GM19025 (cell line): ENCODE measurements around the gene CADPS2.

Source experiments
- ATAC-seq: cut with Tn5 transposase; IDR thresholded peaks from one replicate; pipeline ENCODE4 v1.9.1; 2021; ENCODE audit warnings: mild to moderate bottlenecking, low read depth, moderate library complexity; ENCODE audit not compliant: unreplicated experiment

Gene CADPS2

DNA sequence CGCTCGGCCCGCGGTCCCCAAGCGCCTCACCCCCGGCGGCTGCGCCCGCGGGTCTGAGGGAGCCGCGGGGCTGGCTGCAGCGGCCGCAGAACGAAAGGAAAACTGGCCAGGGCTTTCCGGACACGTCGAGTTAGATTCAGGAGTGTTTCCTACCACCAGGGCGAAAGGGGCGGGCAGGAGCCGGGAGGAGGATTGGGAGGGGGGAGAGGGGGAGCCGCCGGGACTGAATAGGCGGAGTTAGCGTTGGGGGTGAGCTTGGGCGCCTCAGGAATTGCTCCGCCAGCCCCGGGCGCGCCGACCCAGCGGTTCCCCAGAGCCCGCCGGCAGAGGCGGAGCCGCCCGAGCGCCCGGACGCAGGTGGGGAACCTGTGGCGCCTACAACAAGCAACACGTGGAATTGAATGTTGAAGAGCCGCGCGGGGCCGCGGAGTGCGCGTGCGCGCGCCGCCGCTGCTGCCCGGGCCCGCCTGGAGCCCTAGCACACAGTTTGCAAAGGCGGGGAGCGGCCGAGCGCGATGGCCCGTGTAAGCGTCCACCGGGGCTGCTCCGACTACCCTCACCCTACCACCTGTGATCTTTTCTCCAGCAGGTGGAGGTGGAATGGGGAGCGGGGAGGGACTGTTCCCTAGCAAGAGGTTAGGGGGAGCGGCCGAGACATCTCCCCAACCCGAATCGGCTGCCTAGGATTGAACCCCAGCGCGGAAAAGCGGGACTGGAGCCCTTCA, at the start of gene CADPS2:
Gene CADPS2, minus strand, starts transcription at position 104 of the 725 bp plus-strand sequence. CDS start 123 bp downstream, outside the sequence.
- peak; percentile 67 for ATAC-seq

DNA sequence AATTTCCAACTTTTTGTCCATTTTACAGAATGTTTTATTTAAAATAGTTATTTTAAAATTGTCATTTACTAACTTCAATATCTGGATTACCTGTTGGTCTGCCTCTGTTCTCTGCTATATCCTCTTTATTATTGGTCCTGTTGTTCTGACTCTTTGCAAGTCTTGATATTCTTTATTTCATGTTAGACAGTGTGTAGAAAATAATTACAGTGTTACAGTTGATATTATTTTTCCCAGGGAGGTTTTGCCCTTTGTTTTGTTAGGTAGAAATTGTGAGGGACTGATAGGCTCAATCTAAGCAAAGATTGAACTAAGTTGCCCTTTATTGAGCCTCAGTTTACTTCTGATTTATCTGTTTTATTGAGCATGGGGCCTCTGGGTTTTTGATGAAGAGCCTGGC, 49.4 kb upstream of the CADPS2 start:
- no peak for ATAC-seq

DNA sequence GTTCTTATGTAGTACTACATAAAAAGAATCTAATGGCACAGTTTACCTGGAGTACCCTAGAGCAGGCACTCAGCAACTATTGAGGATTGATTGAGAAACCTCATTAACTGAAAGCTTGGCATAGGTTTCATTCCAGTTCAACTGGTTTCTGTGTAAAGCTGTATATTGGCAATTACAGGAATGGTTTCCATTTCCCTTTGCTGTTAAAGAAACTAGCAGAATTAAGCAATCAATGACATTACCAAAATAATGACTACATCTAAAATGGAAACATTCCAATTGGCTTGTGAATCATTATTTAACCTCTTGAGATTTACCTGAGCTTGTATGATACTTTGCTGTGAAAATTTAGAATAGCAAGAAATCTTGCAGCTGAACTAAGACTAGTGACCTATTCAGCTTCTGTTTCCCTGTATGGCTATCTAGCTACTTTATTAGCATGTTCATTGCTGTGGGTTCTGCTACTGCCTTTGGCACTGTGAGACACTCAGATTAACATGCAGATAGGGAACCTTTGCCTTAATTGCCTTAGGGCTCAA, 33.5 kb upstream of the CADPS2 start:
- no peak for ATAC-seq

DNA sequence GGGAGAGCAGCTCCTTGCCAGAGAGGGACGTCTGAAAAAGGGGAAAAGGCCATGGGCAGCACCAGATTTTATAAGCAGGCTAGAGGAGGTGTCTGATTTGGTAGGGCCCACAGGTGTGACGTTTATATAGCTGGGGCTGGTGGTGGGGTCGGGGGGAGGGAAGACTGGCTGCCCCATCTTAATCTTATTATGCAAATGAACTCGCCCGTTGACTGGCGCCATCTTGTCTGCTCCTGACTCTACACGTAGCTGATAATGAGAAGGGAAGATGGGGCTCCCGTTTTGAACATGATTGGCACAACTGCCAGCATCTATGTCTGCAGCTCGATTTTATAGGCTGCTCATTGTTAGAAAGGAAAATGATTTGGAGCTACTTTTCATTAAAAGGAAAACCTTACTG, 28.6 kb upstream of the CADPS2 start:
- ATAC-seq: no peak

DNA sequence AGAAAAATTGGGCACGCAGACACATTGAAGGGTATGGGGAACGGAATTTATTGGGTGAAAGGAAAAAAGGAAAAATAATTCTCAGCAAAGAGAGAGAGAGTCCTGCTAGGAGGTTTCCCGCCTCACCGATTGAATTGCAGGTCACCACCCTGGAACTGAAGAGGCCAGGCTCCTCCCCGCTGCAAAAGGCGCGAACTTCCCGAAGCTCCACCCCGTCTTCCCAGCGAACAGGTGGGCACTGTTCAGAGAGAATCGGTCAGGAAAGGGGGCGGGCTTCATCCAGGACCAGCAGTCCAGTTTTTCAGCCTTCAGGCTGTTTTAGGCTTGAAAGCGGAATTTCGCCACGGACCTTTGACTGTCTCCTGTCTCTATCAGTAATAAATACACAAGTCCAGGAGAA, 27.3 kb upstream of the CADPS2 start:
- no peak for ATAC-seq

DNA sequence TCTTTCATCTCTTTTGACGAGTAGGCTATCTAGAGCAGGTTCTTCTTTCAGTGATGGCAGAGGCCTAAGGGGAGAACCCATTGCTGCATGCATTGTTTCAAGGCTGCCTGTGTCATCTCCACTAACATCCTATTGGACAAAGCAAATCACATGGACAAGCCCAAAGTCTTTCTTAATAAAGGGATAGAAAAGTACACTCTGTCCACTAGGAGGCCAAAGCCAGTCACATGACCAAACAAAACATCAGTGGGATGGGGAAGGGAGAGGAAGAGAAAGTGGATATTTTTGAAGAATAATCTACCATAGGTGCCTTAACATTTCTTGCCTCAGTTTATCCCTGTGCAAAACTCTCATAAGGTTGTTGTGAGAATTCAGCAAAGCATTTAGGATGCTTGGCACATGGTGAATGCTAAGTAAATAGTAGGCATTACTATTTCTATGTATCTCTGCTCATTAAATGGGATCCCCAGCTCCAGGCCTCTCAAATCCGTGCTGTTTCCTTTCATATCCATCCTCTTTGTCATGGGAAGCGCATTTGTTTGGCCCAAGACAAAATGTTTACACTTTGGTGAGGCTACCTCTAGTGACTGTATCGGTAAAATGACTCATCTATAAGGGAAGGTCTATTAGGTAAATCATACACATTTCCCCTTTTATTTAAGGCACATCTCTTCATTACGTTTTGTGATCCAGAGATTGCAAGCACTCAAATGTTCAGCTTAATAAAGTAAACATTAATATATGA, 16.7 kb upstream of the CADPS2 start:
- no peak for ATAC-seq

DNA sequence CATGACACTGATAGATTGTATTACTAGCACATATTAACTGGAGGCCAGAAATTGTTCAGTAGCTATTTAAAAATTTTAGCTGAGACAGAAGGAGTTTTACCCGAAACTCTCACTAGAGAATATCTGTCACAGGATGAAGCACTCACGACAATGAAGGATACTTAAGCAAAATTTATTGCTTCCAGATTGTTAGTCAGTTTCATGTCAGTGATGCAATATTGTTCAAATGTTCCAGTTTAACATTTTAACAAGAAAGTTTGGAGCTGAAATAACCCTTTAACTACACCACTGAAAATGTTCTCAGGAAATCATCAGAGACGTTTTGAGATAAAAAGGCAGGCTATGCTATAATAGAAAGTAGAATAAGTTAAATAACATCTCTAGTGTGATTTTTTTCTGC, 15.0 kb upstream of the CADPS2 start:
- ATAC-seq: no peak

DNA sequence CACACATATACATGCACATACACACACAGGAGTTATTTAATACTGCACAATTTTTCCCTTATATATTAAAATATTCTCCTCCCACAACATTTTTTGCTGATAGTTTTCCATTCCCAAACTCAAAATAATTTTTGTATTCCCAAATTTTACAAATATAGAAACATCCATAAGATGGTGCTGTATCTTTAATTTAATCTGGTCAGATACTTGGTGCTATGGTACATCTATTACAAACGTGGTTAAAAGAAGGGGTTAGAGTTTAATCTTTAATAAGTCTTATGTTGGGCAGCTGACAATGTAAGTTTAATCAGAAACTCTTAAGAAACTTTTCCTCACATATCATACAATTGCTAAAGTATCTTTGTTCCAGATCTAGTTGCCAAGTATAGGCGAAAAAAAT, 10.2 kb upstream of the CADPS2 start:
- no peak for ATAC-seq

DNA sequence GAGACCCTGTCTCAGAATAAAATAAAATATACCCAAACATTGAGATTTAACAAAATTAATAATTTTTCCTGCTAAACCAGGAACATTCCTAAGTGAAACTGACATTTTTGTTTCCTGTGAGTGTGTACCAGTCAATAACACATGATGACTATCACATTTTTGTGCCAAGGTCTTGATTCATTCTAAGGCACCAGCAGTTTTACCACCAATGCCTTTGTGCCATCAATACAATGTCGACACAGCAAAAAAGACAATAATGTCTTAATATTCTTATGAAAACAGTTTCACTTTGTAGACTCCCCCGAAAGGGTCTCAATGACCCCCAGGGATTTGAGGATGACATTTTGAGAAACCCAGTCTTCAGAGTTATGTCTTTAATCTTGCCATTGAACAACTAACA, 7.2 kb upstream of the CADPS2 start:
- ATAC-seq: no peak

DNA sequence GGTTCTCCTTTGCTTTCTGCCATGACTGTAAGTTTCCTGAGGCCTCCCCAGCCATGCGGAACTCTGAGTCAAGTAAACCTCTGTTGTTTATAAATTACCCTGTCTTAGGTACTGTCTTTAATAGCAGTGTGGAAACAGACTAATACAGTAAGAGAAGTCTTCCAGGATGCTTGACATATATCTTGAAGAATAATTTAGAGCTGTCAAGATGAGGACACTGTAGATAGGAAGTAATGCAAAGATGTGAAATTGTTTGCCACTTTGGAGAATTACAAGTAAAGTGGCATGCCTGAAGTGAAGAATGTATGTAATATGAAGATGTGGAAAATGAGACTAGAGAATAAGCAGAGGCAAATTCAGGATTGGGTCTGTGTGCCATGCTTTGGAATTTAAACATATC, 2.9 kb upstream of the CADPS2 start:
- no peak for ATAC-seq

DNA sequence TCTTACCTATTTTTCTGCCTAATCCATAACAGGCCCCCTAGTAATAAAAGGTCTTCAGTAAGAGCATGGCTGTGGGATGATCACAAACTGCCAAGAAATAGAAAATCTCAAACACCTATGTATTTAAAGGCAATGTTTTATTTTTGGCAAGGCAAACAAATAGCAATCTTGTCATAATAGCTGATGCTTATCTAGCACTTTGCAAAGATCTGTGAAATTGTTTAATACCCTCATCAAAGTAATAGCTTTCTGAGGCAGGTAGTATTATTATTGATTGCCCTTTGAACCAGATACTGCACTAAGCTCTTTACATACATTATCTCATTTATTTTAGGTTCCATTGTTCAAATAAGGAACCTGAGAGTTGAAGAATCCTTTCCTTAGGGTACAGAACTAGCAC, 1.6 kb upstream of the CADPS2 start:
- ATAC-seq: no peak

DNA sequence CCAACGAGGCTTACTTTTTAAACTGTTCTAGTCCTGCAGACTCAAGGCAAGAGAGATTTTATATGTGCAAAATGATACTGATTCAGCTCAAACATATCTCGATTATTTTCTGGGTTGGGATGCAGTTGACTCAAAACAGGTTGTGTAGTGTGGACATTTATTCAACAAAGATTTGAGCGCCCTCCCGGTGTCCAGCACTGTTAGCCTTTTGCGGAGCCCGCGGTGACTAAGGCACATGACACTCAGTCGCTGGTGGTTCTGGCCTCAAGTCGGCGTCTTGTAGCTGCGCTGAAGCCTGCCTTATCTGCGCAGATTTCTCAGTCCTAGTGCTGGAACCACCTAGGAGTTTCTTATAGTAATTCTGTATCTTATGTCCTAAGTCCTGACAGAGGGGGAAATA, 938 bp upstream of the CADPS2 start:
- ATAC-seq: no peak

DNA sequence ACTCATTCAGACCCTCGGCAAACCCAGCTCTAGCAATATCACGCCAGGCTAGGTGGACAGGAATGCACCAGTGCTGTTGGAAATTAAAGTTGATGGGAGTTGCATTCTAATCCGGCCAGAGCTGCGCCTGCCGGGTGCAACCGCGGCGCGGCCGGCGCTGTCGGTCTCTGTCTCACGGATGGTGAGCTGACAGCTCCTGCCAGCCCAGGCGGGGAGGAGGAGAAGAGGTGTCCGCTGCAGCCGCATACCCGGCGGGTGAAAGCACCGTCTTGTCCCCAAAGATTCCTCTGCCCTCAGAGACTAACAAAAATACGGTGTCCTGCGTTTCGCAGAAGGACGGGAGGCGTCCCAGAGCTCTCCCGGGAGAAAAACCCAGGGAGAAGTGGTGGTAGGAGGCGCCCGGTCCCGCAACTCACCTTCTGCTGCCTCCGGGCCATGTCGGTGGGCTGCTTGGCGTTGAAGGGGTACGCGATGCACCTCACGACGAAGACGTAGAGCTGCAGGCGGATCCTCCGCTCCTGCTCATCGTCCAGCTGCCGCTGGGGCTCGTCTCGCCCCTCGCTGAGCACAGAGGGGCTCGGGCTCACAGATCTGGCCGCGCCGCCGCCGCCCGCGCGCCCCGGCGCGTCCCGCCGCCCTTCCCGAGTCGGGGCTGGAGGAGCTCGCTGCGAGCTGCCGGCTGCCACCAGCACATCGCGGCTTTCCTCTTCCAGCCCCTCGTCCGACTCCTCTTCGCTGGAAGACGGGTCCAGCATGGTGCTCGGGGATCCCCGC, 490 bp downstream of the CADPS2 start:
- ATAC-seq: peak; percentile 30

DNA sequence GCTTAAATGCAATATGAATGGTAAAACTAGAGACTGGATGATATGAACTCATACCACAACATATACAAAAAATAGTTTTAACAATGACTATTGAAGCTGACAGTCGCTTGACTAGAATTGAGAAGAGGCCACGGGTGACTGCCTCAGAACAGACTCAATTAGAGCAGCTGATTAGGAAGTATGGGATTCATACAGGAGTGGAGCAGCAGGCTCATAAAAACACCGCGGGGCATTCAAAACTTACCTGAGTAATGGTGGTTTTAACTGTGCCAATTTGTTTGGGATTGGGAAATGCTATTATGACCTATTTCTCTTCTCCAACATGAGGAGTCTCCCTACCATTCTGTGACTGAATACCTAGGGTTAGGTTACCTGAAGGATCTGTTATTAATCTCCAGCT, 2.1 kb downstream of the CADPS2 start:
- no peak for ATAC-seq

DNA sequence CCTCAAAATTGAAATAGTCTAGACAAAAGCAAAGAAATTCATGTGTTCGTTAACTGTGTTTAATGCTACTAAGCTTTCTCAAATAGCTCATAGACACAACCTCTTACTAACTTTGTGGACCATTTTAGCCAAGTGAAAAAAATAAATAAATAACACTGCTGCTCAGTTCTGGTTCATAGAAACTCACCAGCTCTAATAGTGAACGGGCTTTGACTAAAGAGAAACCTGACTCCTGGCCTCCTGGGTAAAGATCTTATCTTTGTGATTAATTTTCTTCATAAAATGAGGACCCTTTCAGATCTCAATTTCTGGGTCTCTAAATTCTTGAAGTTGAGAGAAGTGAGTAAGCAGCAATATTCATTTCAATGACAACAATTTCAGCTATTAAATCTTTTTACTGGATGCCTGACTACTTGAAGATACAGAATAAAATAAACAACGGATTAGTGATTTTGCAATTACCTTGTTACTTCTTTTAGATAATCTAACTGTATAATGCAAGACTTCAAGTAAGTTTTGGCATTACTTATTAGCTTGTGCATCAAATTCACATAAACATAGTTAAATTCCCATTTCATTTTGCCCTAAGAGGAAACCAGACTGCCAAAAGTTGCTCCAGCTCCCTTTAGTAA, 3.1 kb downstream of the CADPS2 start:
- ATAC-seq: no peak

DNA sequence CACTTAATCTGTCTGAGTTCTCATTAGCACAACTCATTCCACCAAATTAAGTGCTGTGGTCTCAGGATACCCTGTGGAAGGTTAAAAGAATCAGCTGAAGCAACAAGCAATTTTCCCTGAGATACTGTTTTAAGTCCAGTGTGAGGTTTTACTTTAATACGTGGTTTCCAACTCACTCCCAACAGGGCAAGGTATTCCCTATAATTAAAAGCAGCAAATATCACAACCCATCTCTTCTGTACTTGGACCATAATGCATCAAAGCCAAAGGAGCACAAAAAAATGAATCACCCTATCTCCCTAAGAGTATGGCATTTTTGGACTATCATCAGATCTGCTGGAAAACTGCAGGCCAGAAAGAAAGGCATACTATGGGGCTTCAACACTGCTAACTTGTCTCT, 4.9 kb downstream of the CADPS2 start:
- ATAC-seq: no peak

DNA sequence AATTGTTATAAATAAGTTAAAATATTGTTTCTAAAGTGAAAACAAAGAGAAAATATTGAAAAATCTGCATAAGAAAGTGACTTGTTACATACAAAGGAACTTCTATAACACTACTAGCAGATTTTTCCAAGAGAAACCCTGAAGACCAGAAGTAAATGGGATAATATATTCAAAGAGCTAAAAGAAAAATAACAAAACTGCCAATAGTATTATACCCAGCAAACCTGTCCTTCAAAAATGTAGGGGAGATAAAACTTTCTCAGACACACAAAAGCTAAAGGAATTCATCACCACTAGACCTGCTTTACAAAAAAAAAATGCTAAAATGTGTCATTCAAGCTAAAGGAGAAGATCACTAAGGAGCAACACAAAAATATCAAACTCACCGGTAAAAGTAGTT, 17.0 kb downstream of the CADPS2 start:
- ATAC-seq: no peak

DNA sequence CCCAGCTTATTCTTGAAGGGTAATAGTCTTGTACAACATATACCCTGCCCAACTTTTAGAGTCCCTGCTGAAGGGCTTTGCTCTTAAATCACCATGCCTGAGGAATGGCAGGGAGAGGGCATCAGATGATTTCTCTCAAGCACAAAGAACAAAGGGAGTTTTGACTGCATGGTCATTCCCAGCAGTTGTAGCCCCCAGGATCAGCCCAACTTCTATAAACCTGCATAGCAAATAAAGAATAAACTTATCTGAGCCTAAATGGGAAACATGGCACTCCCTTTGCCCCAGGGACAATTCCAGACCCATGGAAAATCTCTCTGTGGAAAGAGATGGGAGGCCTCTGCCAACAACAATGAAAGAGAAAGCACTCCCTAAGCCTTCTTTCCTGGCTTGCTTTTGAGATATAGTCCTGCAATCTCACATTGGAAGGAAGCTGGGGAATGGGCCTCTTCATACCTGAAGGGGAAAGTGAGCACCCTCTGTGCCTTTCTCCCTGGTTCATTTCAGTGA, 18.7 kb downstream of the CADPS2 start:
- no peak for ATAC-seq

DNA sequence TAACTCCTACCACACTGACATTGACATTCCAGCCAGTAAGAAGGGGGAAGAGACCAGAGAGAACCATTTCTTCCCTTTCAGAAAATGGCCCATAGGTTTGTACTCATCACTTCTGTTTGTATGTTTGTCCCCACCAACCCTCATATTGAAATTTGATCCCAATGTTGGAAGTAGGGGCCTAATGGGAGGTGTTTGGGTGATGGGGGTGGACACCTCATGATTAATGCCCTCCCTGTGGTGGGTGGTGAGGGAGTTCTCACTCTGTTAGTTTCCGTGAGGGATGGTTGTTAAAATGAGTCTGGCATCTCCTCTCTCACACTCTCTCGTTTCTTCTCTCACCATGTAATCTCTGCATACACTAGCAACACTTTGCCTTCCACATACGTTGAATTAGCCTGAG, 21.4 kb downstream of the CADPS2 start:
- ATAC-seq: no peak

DNA sequence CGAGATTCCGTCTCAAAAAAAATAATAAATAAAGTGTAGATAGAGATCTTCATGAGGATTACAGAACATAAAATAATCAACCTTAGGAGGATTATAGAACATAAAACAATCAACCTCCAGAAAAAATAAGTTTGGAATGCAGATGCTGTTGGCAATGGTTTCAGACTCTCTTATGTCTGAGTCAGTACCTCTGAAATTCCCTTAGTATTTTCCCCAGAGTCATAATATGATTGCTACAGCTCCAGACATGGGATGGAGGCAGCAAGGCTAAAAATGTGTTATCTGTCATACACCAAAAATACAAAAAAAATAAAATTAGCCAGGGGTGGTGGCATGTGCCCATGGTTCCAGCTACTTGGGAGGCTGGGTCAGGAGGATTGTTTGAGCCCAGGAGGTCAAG, 22.2 kb downstream of the CADPS2 start:
- no peak for ATAC-seq

DNA sequence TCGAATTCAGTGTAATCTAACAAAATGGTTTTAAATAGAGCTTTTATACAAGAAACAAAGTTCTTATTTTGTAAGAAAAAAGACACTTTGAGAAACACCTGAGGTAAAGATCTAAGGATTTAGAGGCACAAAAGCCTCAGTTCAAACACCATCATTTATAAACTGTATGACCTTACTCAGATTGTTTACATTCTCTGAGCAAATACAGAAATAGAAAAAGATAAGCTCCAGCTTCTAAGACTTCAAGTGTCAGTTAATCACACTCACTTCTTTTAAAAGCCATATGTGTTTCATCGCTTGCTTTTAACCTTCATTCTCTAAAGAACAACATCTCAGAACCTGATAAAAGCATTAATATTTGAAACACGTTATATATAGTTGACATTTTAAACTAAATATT, 27.9 kb downstream of the CADPS2 start:
- ATAC-seq: no peak
